HL-60/S4 (cell line): ENCODE results near the gene TSC1.

ENCODE experiments used
- in situ Hi-C: fragments of 300-500 bp; cut with MboI; formaldehyde crosslinking; loops from 2 replicates; pipeline ENCODE4 v1.14.3; 2022; ENCODE audit warnings: low sequenced_read_pairs

The TSC1 gene

DNA sequence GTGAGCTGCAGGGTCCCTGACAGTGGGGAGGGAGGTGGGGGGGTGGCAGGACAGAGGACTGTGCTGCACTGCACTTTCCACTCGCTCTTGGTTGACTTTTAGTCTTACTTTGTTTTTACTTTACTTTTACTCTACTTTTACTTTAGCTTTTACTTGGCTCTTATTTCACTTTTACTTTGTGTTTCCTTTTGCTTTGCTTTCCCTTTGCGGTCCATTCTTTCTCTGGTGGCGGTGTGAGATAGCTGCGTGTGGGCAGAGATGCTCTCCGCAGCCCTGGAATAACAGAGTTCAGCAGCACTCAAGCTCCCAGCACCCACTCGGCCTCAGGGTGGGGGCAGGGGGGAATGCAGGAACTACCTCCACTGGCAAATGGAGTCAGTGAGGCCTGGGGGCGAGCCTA lies 71.0 kb downstream of the TSC1 start:
- in situ Hi-C loops: no loop called here

DNA sequence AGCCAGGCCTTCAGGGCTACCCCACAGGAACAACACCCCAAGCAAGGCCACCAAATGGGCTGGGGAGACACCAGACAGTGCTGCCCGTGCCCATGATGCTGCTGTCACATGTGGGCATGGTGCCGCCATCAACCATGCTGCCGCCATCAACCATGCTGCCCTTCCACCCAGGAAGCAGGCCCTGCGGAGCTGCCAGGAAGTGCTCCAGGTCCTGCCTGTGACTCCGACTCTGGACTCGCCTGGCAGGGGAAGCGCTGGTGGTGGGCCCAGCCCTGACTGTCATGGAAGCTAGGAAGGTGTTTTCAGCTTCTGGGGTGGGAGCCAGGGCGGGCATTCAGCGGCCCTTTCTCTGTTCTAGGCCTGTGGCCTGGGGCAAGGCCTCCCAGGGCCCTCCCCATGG lies 75.2 kb downstream of the TSC1 start:
- in situ Hi-C loops: no loop called here

DNA sequence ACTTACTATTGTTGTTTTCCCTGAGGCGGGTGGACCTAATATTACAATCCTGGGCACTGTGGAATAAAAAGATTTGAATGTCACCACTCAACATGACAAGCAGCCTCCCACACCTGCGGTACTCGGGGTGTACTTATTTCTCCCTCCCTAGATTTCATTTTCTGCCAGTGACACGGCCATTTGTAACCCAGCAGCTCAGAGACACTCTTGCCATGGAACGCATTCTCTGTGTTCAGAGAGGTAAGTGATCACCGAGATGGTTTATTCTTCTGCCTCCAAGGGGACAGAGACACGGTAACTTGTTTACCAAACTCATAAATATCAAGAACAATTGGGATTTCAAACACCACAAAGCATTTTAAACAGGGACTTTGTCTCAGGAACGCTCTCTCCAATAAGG lies 77.5 kb downstream of the TSC1 start:
- in situ Hi-C loops: no loop called here

DNA sequence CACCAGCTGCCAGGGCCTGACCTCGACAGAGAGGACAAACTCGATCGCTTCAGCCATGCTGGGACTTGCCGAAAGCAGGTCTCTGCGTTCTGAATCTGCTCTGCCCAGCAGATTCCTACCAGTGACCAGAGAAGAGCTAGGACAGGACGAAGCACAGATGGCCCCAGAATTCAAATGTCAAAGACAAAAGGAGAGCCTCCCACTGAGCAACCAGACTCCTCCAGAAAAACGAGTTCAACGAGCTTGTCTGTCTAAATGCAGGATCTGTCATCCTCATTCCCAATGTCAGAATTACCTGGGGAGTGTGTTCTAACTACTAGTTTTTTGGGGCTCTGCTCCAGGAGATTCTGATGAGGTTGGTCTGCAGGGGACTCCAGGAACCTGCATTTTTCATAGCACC lies 79.7 kb downstream of the TSC1 start:
- in situ Hi-C loops: no loop called here

DNA sequence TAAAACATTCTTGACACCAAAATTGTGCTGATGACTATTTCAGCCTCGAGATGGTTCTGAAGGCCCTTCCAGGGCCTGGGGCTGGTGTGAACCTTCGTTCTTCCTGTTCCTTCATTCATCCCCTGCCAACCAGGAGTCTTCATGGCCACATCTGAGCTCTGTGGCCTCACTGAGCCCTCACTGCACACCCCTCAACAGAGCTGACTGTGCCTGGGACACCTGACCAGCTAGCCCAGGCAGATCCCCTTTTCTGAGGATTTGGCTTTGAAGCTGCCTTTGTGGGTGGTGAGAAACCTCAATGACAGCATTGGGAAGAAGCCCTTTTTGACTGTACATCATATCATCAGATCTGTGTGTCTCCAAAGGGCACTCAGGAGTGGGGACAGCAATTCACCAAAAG lies 80.1 kb downstream of the TSC1 start:
- in situ Hi-C loops: no loop called here

DNA sequence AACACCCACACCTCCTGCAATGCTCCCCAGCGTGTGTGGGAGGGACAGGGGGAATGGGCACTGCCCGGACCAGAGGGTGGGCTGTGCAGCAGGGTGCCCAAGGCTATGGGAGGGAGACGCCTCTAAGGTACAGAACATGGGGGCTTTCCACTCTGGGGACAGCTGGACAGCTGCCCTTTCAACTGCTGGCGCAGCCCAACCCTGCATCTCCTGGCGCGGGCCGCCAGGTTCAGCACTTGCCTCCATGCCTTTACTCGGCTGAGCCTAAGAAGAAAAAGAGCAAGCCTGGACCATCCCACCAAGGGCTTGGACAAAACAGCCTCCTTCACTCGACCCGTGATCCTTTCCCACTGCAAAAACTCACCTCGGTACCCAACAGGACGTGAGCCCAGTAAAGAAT lies 81.3 kb downstream of the TSC1 start:
- in situ Hi-C loops: no loop called here

DNA sequence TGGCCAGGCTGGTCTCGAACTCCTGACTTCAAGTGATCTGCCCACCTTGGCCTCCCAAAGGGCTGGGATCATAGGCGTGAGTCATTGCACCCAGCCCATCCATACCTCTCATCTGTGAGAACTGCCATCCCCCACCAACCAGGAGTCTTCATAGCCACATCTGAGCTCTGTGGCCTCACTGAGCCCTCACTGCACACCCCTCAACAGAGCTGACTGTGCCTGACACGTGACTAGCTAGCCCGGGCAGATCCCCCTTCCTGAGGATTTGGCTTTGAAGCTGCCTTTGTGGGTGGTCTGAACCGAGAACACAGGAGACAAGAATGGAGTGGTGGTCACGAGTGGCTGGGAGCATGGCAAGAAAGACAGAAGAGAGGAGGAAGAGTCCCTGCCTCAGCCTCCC lies 81.9 kb downstream of the TSC1 start:
- in situ Hi-C loops: no loop called here

DNA sequence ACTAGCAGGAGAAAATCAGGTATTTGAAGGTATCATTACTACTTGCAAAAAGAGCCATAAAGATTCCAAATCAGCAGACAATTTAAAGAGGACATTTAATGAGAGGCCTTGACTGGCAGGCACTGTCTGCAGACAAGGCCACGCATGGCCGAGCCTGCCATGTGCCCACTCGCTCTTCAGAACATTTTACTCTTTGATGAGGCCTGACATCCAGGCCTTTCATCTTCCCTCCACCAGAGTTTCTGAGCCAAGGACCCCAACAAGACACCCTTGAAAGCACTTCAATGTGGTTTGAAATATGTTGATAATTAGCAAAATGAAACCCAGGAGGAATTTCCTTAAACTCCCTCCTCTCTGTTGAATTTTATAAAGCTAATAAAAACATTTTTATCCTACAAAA lies 82.8 kb downstream of the TSC1 start:
- in situ Hi-C loops: no loop called here

DNA sequence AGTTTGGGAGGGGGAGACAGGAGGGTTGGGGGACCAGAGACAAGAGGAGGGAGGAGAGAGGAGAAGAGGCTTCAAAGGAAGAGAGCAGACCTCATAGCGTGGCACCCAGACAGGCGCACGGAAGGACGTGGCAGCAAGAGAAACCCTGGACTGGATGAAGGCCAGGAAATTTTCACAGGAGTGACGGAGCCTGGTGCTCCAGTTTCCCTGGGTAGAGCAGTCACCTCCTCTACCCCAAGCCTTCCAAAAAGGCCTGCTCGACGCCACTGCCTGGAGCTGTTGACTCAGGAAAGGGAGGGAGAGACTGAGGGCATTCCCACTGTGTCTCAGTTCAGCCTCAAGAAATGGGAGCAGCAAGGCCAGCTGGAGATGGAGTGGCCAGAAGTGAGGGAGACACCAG lies 85.7 kb downstream of the TSC1 start:
- in situ Hi-C loops: no loop called here

DNA sequence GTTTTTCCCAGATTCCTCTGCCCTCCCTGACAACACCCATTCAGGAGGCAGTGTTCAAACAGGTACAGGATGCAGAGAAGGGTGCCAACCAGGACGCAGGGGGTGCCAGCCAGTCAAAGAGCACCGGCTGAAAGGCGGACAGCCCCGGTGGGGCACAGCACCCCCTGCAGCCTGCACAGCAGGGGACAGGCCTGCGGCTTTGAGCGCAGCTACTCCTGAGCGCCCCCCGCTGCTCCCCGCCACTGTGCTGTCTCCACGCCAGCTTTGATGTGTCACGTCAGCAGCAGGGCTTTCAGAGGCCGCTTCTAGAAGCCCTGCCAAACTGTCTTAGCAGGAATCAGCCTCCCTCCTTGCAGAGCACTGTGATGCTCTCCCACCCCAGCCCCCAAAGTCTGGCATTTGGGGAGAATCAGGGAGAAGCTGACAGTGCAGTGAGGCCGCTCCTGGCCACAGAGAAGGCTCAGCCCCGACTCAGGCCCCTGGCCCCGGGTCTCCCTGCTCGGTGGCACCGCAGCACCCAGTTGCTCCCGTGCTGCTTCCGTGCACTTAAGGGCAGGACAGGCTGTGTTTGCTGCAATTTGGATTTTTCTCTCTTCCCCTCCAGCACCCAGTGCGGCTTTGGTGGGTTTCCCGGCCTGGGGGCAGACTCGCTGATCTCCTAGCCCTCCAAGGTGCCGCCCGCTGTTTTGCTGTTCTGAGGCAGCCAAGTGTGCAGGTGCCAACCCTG lies 86.6 kb downstream of the TSC1 start:
- in situ Hi-C loops: no loop called here

DNA sequence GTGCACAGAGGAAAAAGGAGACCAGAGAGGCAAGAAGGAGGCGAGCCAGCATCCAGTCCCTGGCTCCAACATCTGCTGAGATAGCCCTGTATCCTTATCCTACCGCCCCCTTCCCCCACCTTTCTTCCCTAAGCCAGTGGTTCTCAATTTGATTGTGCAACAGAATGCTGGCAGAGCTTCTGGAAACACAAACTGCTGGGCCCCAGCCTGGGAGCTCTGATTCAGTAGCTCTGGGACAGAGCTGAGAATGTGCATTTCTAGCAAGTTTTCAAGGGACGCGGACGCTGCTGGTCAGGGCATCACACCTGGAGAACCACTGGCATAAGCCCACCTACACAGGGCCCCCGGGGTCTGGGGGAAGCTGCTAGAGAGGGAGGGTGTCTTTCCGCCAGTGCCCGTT lies 87.4 kb downstream of the TSC1 start:
- in situ Hi-C loops: no loop called here

DNA sequence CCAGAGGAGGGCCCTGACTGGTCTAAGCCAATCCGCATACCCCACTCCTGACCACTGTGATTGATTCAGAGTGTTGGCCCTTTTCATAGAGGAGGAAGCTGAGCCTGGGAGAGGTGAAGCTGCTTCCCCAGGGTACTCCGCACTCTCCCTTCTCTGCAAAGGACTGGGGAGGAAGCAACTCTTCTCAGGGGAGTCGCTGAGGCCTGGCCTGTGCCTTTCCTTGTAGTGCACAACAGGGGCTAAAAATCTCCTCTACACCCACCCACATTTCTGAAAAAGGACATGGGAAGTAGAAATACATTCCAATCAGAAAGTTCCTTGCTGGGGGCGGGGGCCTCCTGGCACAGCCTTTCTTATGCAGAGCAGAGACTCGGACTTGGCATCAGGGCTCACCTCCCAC lies 88.5 kb downstream of the TSC1 start:
- in situ Hi-C loops: no loop called here

DNA sequence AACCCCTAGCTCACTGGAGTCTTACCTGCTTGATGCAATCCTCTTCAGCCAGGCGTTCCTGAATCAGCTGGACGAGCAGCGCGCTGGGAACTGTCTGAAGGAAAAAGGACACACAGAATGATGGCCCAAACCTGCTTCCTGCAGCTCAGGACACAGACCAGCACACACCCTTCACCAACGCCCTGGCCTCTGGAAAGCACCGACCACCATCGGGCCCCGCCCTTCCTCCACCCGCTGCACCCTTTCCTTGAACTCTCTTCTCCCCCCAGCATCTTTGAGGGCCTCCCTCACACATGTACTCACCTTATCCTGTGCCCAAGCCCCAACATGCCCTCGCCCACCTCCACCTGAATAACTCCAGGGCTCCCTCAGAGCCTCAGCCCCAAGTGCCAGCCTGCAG lies 89.6 kb downstream of the TSC1 start:
- in situ Hi-C loops: no loop called here

DNA sequence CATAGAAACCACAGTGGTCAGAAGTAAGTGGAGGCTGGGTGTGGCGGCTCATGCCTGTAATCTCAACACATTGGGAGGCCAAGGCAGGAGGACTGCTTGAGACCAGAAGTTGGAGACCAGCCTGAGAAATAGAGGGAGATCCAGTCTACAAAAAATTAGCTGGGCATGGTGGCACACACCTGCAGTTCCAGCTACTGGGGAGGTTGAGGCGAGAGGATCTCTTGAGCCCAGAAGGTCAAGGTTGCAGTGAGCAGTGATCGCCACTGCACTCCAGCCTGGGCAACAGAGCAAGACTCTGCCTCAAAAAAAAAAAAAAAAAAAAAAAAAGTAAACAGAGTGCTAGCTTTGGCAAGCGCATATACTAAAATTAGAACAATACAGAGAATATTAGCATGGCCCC lies 90.9 kb downstream of the TSC1 start:
- in situ Hi-C loops: no loop called here

DNA sequence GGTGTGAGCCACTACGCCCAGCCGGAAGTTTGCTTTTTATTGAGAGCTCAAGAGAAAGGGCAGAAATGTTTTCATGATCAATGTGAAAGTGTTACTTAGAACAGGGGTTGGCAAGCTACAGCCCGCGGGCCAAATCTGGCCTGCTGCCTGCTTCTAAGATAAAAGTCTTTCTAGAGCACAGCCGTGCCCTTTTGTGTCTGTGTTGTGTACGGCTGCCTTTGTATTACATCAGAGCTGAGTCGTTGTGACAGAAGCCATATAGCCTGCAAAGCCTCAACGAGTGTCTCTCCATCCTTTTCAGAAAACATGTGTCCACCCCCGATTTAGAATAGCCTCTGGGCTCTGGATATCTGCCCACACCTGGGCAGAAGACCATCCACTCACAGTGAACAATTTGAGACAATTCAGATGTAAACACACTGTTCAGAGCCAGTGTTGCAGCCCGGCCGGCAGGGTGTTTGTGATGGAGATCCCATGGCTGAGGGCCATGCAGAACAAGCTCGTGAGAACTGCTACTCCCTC lies 95.2 kb downstream of the TSC1 start:
- in situ Hi-C loops: no loop called here

DNA sequence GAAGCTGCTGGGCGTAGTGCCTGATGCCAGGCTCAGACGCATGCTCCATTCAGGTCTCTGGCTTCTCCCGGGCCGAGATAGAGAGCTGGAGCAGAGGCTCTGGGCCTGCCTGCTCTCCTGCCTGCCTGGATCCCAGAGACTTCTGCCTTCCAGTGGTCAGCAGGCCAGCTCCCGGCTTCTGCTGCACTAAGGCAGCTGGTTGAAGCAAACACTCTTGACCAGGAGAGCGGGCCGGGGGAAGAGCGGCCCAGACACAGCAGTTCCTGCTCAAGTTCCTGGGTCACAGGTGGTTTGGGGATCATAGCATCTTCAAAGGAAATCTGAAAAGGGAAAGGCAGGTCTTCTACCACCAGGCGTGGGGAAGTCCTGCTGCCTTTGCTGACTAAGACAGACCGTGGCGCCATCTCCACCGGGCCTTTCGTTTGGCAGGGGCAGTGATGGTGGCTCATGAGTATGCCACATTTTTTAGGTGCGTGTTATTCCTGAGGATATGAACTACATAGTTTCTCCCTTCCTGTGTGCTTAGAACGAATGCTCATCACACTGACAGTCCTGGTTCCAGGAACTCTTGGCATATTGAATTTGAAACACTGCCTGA lies 97.4 kb downstream of the TSC1 start:
- in situ Hi-C loops: no loop called here

DNA sequence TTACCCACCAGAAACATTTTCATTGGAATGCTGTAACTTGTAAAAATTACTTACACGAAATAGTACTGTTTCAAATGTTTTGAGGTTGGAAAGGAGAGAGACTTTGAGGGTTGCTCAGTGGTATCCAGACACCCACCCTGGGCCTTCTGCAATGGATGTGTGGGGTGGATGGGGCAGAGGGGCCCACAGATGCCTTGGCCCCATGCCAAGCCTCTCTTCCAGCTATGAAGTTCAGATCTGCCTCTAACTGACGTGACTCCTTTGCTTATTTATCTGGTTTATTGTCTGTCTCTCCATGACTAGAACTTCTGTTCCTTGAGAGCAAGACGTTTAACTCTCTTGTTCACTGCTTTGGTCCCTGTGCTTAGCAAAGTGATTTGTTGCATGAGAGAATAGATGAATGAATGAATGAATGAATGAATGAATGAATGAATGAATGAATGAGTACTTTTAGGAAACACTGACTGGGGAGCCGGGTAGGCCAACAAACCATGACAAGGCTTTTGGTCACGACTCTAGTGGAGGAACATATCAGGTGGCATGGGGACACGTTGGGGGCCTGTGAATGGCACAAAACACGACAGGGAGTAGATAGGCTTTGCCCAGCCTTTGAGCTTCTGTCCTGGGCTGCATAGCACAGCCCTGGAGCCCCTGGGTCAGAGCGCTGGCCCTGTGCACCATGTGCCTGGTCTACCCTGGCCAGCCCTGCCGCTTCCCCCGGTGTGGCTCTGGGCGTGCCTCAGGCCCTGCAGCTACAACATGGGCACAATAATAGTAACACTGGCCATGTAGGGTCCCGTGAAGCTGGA lies 98.1 kb downstream of the TSC1 start:
- in situ Hi-C loops: no loop called here

DNA sequence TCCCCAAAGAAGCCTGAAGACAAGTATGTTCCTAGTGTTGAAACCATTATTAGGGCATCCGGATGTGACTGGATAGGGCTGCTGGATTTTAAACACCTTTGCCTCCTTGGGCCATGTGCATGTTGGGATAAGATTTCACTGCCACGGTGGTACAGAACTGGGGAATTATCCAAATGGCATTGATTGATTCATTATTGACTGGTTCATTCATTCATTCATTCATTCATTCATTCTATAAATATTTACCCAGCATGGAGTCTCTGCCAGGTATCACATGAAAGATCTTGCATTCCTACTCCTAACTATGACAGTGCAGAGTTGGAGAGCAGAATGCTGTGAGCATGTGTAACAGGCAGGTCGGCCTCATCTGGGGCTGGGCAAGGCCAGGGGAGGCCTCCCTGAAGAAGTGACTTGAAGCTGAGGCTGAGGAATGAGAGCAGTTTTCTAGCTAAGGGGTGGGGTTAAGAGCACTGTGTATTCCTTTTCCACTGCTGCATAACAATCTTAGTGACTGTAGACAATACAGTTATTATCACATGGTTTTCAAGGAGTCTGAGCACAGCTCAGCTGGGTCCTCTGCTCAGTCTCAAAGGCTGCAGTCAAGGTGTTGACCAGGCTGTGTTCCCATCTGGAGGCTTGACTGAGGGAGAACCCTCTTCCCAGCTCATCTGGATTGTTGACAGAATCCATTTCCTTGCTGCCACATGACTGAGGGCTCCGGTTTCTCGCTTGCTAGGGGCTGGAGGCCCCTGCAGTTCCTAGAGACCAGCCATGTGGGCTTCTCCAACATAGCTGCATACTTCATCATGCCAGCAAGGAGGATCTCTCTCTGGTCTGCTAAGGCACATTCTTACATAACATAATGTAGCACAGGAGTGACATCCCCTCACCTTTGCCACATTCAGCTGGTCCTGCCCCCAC lies 102.0 kb downstream of the TSC1 start:
- in situ Hi-C loops: no loop called here
